H1 (cell line): ENCODE measurements around the gene TNS4. TPM values are rescaled to one million over a fixed set of nuclear protein-coding genes. Genes with fewer than 3 reads are reported as not detected.
A peak's percentile ranks its signal among the peaks of the same experiment; 100 is the strongest.

Experiments
- CTCF ChIA-PET: fragments of 300-600 bp; sonication (Branson Sonifier 250); formaldehyde crosslinking; loops from one replicate; lab custom pipeline; 2021; ENCODE audit not compliant: partially characterized antibody; lab: Charles Lee
- POLR2A ChIA-PET: fragments of 300-600 bp; sonication (Branson Sonifier 250); formaldehyde crosslinking; loops from one replicate; lab custom pipeline; 2021; ENCODE audit warnings: inconsistent platforms; ENCODE audit not compliant: partially characterized antibody; lab: Charles Lee
- DNase-seq, 2 experiments: peaks; one replicate each; pipeline versions ENCODE4 v3.0.0 to v3.0.0-alpha.2; 2010 to 2022; ENCODE audit warnings: low spot score in 2 of 2, low read depth in 1 of 2, mixed read lengths in 1 of 2
- FAIRE-seq: peaks from 2 replicates; lab custom pipeline; 2011; peaks lifted over from hg19 to GRCh38; lab: Jason Lieb, UNC
- H2AFZ ChIP-seq: 2 replicates; pipeline ENCODE4 v1.8.1; 2012; ENCODE audit warnings: low read length, inconsistent platforms
- H2AK5ac ChIP-seq: 2 replicates; pipeline ENCODE4 v1.6.1; 2013; ENCODE audit warnings: low read depth, low read length
- H2BK120ac ChIP-seq: replicated peaks from 2 replicates; pipeline ENCODE3; 2013; ENCODE audit warnings: low read depth, low read length, inconsistent platforms
- H2BK12ac ChIP-seq: 2 replicates; pipeline ENCODE4 v1.6.1; 2013; ENCODE audit warnings: low read depth, low read length
- H2BK15ac ChIP-seq: 2 replicates; pipeline ENCODE4 v1.6.1; 2013; ENCODE audit warnings: low read length
- H2BK20ac ChIP-seq: 2 replicates; pipeline ENCODE4 v1.6.1; 2013; ENCODE audit warnings: low read length
- H2BK5ac ChIP-seq: 2 replicates; pipeline ENCODE4 v1.6.1; 2013; ENCODE audit warnings: low read depth, low read length
- H3K14ac ChIP-seq: 2 replicates; pipeline ENCODE4 v1.6.1; 2013; ENCODE audit warnings: inconsistent platforms; ENCODE audit not compliant: insufficient read length
- H3K18ac ChIP-seq: 2 replicates; pipeline ENCODE4 v1.6.1; 2013; ENCODE audit warnings: low read length; ENCODE audit errors: extremely low read depth
- H3K23ac ChIP-seq: 2 replicates; pipeline ENCODE4 v1.6.1; 2013; ENCODE audit warnings: inconsistent platforms; ENCODE audit not compliant: insufficient read length
- H3K23me2 ChIP-seq: 2 replicates; pipeline ENCODE4 v1.6.1; 2013; ENCODE audit warnings: low read depth, low read length
- H3K27ac ChIP-seq: 2 replicates; pipeline ENCODE4 v1.6.1; 2011; ENCODE audit warnings: low read depth, low read length, inconsistent platforms
- H3K27me3 ChIP-seq, 4 experiments: replicated peaks in 1 of 4; 1 replicate in 1 of 4; 2 replicates in 3 of 4; pipeline versions ENCODE4 v1.6.1 to v1.8.1; 2011 to 2013; ENCODE audit warnings: low read length in 3 of 4, mild to moderate bottlenecking in 3 of 4, inconsistent platforms in 2 of 4, mixed read lengths in 2 of 4, moderate library complexity in 1 of 4; ENCODE audit not compliant: control insufficient read depth in 3 of 4, insufficient read depth in 3 of 4; ENCODE audit errors: extremely low read depth in 1 of 4
- H3K36me3 ChIP-seq, 4 experiments: 2 replicates each; pipeline versions ENCODE4 v1.6.1 to v1.8.1; 2011 to 2013; ENCODE audit warnings: mild to moderate bottlenecking in 4 of 4, low read length in 3 of 4, moderate library complexity in 2 of 4, control low read depth in 1 of 4, inconsistent platforms in 1 of 4; ENCODE audit not compliant: insufficient read depth in 4 of 4, control insufficient read depth in 2 of 4
- H3K4ac ChIP-seq: replicated peaks from 2 replicates; pipeline ENCODE3; 2013; ENCODE audit warnings: low read length, low read depth, mixed read lengths, inconsistent platforms; ENCODE audit not compliant: insufficient read length
- H3K4me1 ChIP-seq, 4 experiments: replicated peaks in 1 of 4; 1 replicate in 1 of 4; 2 replicates in 3 of 4; pipeline versions ENCODE4 v1.6.1 to v1.8.1; 2011 to 2013; ENCODE audit warnings: low read length in 3 of 4, inconsistent platforms in 2 of 4, mixed read lengths in 1 of 4; ENCODE audit not compliant: insufficient read depth in 4 of 4, control insufficient read depth in 3 of 4
- H3K4me2 ChIP-seq, 2 experiments: 2 replicates each; pipeline versions ENCODE4 v1.6.1 to v1.8.1; 2011 to 2013; ENCODE audit warnings: low read depth in 2 of 2, low read length in 2 of 2, control low read depth in 1 of 2, inconsistent platforms in 1 of 2, mild to moderate bottlenecking in 1 of 2; ENCODE audit not compliant: insufficient read depth in 1 of 2
- H3K4me3 ChIP-seq, 4 experiments: fragments of 200-600, 300-600 bp in 1 of 4; sonication (generic), shearing (Covaris generic), sonication (Bioruptor Twin) in 1 of 4; 2 replicates each; pipeline versions ENCODE4 v1.5.1 to v1.8.1; 2011 to 2016; ENCODE audit warnings: low read length in 4 of 4, low read depth in 3 of 4, control low read depth in 2 of 4, inconsistent platforms in 2 of 4, mild to moderate bottlenecking in 2 of 4, mixed read lengths in 1 of 4, moderate library complexity in 1 of 4; ENCODE audit not compliant: insufficient read depth in 2 of 4; ENCODE audit errors: extremely low read depth in 1 of 4
- H3K56ac ChIP-seq: replicated peaks from 2 replicates; pipeline ENCODE3; 2013; ENCODE audit warnings: low read depth, mild to moderate bottlenecking, mixed read lengths, low read length, inconsistent platforms; ENCODE audit not compliant: insufficient read length
- H3K79me1 ChIP-seq: 2 replicates; pipeline ENCODE4 v1.6.1; 2013; ENCODE audit warnings: low read depth, low read length, control low read depth
- H3K79me2 ChIP-seq, 2 experiments: 2 replicates each; pipeline versions ENCODE4 v1.6.1 to v1.8.1; 2012 to 2013; ENCODE audit warnings: low read length in 2 of 2, mild to moderate bottlenecking in 2 of 2, inconsistent platforms in 1 of 2; ENCODE audit not compliant: insufficient read depth in 2 of 2, control insufficient read depth in 1 of 2
- H3K9ac ChIP-seq, 4 experiments: replicated peaks in 1 of 4; 1 replicate in 1 of 4; 2 replicates in 3 of 4; pipeline versions ENCODE4 v1.6.1 to v1.8.1; 2011 to 2013; ENCODE audit warnings: low read depth in 3 of 4, low read length in 3 of 4, control low read depth in 2 of 4, mild to moderate bottlenecking in 2 of 4, moderate library complexity in 2 of 4, inconsistent platforms in 1 of 4; ENCODE audit errors: extremely low read depth in 1 of 4
- H3K9me3 ChIP-seq, 2 experiments: 2 replicates each; pipeline versions ENCODE4 v1.6.1 to v1.8.1; 2012 to 2013; ENCODE audit warnings: mild to moderate bottlenecking in 2 of 2, moderate library complexity in 2 of 2, control low read depth in 1 of 2, inconsistent platforms in 1 of 2, low read depth in 1 of 2, low read length in 1 of 2, mixed read lengths in 1 of 2; ENCODE audit not compliant: insufficient read depth in 2 of 2
- H4K20me1 ChIP-seq, 2 experiments: replicated peaks in 1 of 2; 2 replicates each; pipeline versions ENCODE3 to v1.8.1; 2011 to 2013; ENCODE audit warnings: inconsistent platforms in 2 of 2, low read length in 2 of 2, mild to moderate bottlenecking in 1 of 2; ENCODE audit not compliant: insufficient read depth in 2 of 2, control insufficient read depth in 1 of 2
- H4K5ac ChIP-seq: 2 replicates; pipeline ENCODE4 v1.6.1; 2013; ENCODE audit warnings: low read length, low read depth, mixed read lengths, inconsistent platforms; ENCODE audit not compliant: insufficient read length
- H4K8ac ChIP-seq: 2 replicates; pipeline ENCODE4 v1.8.0; 2013; ENCODE audit warnings: mild to moderate bottlenecking, moderate library complexity, low read length, inconsistent platforms; ENCODE audit not compliant: insufficient read depth; ENCODE audit errors: extremely low read depth
- H4K91ac ChIP-seq: replicated peaks from 2 replicates; pipeline ENCODE3; 2013; ENCODE audit warnings: low read length, mixed read lengths, inconsistent platforms; ENCODE audit not compliant: insufficient read length
- CEBPB ChIP-seq: IDR thresholded peaks from 2 replicates; pipeline ENCODE4 v1.6.1; 2012; ENCODE audit warnings: low read depth, low read length
- CHD2 ChIP-seq: IDR thresholded peaks from 2 replicates; pipeline ENCODE4 v1.6.1; 2012; ENCODE audit warnings: low read length, improper control_type of control experiment
- E2F6 ChIP-seq: IDR thresholded peaks from 2 replicates; pipeline ENCODE4 v1.6.1; 2012; ENCODE audit warnings: inconsistent platforms
- FOSL1 ChIP-seq: IDR thresholded peaks from 2 replicates; pipeline ENCODE4 v1.6.1; 2011; ENCODE audit warnings: mild to moderate bottlenecking, low read depth, low read length, moderate library complexity; ENCODE audit not compliant: insufficient read depth
- GTF2F1 ChIP-seq: IDR thresholded peaks from 2 replicates; pipeline ENCODE4 v1.6.1; 2012; ENCODE audit warnings: low read depth, low read length, improper control_type of control experiment, borderline replicate concordance
- PHF8 ChIP-seq: fragments of 200-600 bp; sonication (generic); conservative IDR thresholded peaks from 2 replicates; pipeline ENCODE4 v1.7.1; 2012; ENCODE audit warnings: low read depth, mild to moderate bottlenecking, inconsistent platforms, low read length, moderate library complexity
- POU5F1 ChIP-seq: IDR thresholded peaks from 2 replicates; pipeline ENCODE4 v1.6.1; 2011; ENCODE audit warnings: low read depth, mild to moderate bottlenecking, low read length, moderate library complexity
- TBP ChIP-seq: IDR thresholded peaks from 2 replicates; pipeline ENCODE4 v1.6.1; 2011; ENCODE audit warnings: low read depth, low read length, improper control_type of control experiment
- TCF12 ChIP-seq: IDR thresholded peaks from 2 replicates; pipeline ENCODE4 v1.6.1; 2011; ENCODE audit warnings: low read depth, mild to moderate bottlenecking, low read length
- YY1 ChIP-seq: IDR thresholded peaks from 2 replicates; pipeline ENCODE4 v1.6.1; 2011; ENCODE audit warnings: low read depth, mild to moderate bottlenecking, low read length
- WGBS, 2 experiments: shearing (Covaris generic) in 1 of 2; methylation state at CpG; one replicate each; pipeline versions ENCODE4 v1.1.6 to v1.1.7; 2013 to 2015; ENCODE audit warnings: low lambda C conversion rate in 2 of 2, mixed read lengths in 2 of 2, inconsistent platforms in 1 of 2, low coverage in 1 of 2, missing lambda C conversion rate in 1 of 2; ENCODE audit not compliant: insufficient replicate concordance in 2 of 2, insufficient coverage in 1 of 2, insufficient read length in 1 of 2; ENCODE audit errors: extremely low coverage in 1 of 2, missing lambda C conversion rate in 1 of 2; 5-methylcytosine and 5-hydroxymethylcytosine counted together
- polyA plus RNA-seq, 7 experiments: library from polyadenylated mRNA; depleted of rRNA in 3 of 7; stranded (reverse) in 5 of 7; unstranded in 2 of 7; fragments of >200 nt in 5 of 7; fragments of 200-250 nt in 2 of 7; gene quantifications; 1 replicate in 5 of 7; 2 replicates in 1 of 7; 4 replicates in 1 of 7; pipeline versions ENCODE4 v1.2.1 to v1.2.3, GENCODE V29; 2011 to 2013; ENCODE audit warnings: missing spikeins in 2 of 7, mixed read lengths in 2 of 7
- total RNA-seq: library from RNA; stranded (reverse); fragmentation: NEBNext Ultra II Directional; extraction: Animal tissue kit (Norgen Biotek cat#: 25700); gene quantifications from 2 replicates; pipeline ENCODE4 v1.2.1, GENCODE V29; 2021
- TF ChIP-seq, protein P1 (sequence below): IDR thresholded peaks from 2 replicates; pipeline ENCODE4 v1.6.1; 2011; ENCODE audit warnings: low read depth, mild to moderate bottlenecking, low read length; ENCODE audit not compliant: insufficient read depth

Gene TNS4
- total and polyA plus RNA-seq, 2 of the 8 experiments (the other 6 are each of a cell fraction or from before 2014, with no cell fraction given) = 0.20 to 0.21 TPM

GRCh38 chr17:40547079-40547784, 45.8 kb upstream of the TNS4 start:
- CTCF ChIA-PET = interaction anchor here (0.5 to 9.1 kb wide), 10 partner anchors 9 to 189 kb away, joined by 3 to 80 read pairs (median 4); no protein-coding TSS in a partner anchor
- Histone ChIP-seq H2BK5ac (peak overlapping the region; percentile 69; the same call in 1 of the 2 replicates), H2BK120ac (no peak overlapping the region), H2BK20ac (no peak overlapping the region), H3K27ac (no peak overlapping the region), H4K91ac (peak overlapping the region; percentile 20), H3K36me3 (no peaks in the 10 kb centered on the region), H3K23me2 (no peaks in the 10 kb centered on the region; the same call in 1 of the 2 replicates), H3K9ac (no peak overlapping the region), H3K9me3 (no peaks in the 10 kb centered on the region), H3K18ac (no peak overlapping the region), H3K27me3 (no peaks in the 10 kb centered on the region), H4K5ac (no peak overlapping the region), H3K4me1 (peaks cover 2 to 14% (median 6%) of the 10 kb centered on the region in 4 experiments; a peak in 6 of 7 replicates), H3K23ac (no peak overlapping the region), H2BK15ac (no peak overlapping the region), H4K20me1 (no peaks in the 10 kb centered on the region), H3K79me1 (no peaks in the 10 kb centered on the region), H3K4me2 (no peak overlapping the region), H3K56ac (no peak overlapping the region), H3K14ac (no peak overlapping the region), H3K4ac (peak overlapping the region; percentile 79), H4K8ac (peak overlapping the region; percentile 23), H3K79me2 (no peaks in the 10 kb centered on the region), H3K4me3 (no peak overlapping the region), H2AFZ (no peak overlapping the region), H2BK12ac (no peak overlapping the region), H2AK5ac (peak overlapping the region; percentile 41; the same call in 1 of the 2 replicates)
- FAIRE-seq (no peak), DNase-seq (no peak)
- 89% methylated on average over 11 of the region's 11 CpGs; no CpG with 5 or more reads in 1 of the 2 experiments for WGBS, 2 experiments
- POLR2A ChIA-PET = interaction anchor here (0.9 to 1.5 kb wide), 5 partner anchors 9 to 88 kb away, joined by 3 to 5 read pairs (median 3); no protein-coding TSS in a partner anchor
- TF ChIP-seq POU5F1 (no peak), CHD2 (no peak), PHF8 (no peak), GTF2F1 (no peak), E2F6 (no peak), FOSL1 (no peak), TBP (no peak), CEBPB (no peak), YY1 (no peak), TCF12 (no peak)
- TF ChIP-seq, protein P1, sequence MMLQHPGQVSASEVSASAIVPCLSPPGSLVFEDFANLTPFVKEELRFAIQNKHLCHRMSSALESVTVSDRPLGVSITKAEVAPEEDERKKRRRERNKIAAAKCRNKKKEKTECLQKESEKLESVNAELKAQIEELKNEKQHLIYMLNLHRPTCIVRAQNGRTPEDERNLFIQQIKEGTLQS = no peak
